VCaP (cell line): ENCODE measurements around the gene COL8A1.

Source experiments
- H3K27ac ChIP-seq: fragments of 450-650 bp; 2 replicates; pipeline ENCODE4 v1.5.1; 2017
- CTCF ChIP-seq: fragments of 450-650 bp; conservative IDR thresholded peaks from 2 replicates; pipeline ENCODE4 v1.5.1; 2017; ENCODE audit warnings: mild to moderate bottlenecking, moderate library complexity

COL8A1 gene

DNA sequence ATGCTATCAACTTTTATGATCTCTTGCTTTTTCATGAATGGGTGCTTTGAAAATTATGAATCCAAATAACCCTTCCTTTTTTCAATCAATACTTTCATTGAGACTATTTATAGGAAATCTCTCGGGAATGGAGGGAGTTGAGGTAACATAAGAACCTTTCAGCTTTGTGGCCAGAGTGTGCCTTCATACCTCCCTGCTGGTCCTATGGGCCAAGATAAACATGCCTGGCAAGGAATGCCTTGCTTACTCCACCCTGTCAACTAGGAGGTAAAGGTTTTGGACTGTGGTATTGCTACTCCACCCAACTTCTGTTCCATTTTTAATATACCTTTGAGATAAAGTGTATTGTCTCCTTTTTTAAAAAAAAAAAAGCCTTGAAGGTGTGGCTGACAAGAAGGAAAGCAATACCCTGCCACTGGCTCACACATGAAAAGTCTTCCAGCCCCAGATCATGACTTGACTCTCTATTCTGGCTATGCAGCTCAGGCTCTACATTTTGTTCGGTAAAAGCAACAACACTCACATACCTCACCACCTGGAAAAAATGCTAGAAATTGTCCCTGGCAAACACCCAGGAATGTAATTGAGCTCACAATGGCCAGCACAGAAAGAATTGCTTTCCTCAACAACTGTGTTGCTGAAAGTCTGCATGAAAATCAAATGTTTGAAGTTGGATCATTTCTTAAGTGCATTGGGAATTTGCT is 35.8 kb downstream of the COL8A1 start:
- no peak for TF ChIP-seq CTCF

GRCh38 chr3:99678023-99678422 is 39.6 kb downstream of the COL8A1 start:
- no peak for TF ChIP-seq CTCF
- H3K27ac ChIP-seq: no peak overlapping the region

More for the DNA sequence above, 35.8 kb downstream of the COL8A1 start:
- no peak overlapping the region for H3K27ac ChIP-seq

- TF ChIP-seq CTCF: no peak
- no peak overlapping the region for H3K27ac ChIP-seq
Observed at GRCh38 chr3:99678896-99679295, 40.5 kb downstream of the COL8A1 start.

- H3K27ac ChIP-seq: no peak overlapping the region
- no peak for TF ChIP-seq CTCF
Observed at GRCh38 chr3:99681512-99681911, 43.1 kb downstream of the COL8A1 start.

DNA sequence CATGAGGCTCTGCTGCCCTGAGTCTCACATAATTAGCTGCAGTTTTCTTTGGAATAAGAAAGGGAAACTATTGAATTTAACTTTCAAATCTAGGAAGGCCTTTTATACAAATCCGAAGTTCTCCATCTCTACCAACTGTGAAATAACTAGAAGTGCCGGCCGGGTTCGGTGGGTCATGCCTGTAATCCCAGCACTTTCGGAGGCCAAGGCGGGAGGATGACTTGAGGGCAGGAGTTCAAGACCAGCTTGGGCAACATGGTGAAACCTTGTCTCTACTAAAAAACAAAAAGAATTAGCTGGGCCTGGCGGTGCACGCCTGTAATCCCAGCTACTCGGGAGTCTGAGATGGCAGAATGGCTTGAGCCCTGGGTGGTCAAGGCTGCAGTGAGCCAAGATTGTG is 43.6 kb downstream of the COL8A1 start:
- no peak for TF ChIP-seq CTCF

DNA sequence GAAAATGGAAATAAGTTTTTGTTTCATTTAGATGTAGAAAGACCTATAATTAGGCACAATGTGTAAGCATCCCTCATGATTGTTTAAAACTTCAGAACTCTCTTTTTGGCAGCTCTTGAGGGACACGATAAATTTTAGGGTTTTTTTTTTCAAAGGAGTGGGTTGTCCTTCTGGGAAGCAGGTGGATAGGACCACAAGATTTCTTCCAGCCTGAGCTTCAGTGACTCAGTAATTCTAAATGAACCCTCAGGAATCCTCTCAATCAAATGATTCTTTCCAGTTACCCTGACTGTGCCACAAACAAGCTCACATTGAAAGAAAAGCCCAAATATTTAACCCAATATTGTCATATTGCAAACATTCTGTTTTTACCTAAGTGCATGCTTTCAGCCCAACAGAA is 45.1 kb downstream of the COL8A1 start:
- TF ChIP-seq CTCF: no peak
- H3K27ac ChIP-seq: no peak overlapping the region

More for the DNA sequence above, 43.6 kb downstream of the COL8A1 start:
- H3K27ac ChIP-seq: no peak overlapping the region

DNA sequence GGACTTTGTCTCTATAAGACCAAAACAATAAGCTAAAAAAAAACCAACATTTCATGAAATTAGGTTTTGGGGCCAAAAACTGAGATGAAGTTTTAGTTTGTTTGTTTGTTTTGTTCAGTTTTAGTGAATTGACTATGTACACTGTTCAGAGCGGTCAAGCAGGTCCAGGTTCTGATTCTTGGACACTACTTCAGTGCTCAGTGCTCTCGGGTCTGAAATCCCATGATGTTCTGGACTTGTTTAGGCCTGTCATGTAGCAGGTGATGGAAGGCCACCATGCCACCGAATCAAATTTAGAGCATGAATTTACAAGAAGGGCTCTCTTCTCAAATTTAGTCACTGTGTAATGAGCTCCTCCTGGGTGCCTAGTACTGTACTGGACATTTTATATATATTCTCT is 45.5 kb downstream of the COL8A1 start:
- TF ChIP-seq CTCF: no peak
- no peak overlapping the region for H3K27ac ChIP-seq
